T-cell (primary cell): ENCODE data around the gene RADIL. TPM values are rescaled to one million over a fixed set of nuclear protein-coding genes. Genes with fewer than 3 reads are reported as not detected.
"Not testable (repeated sequence)": the region's sequence is repeated elsewhere in the genome, so short reads cannot be mapped to it uniquely, and the experiment has no call there.

Source experiments
- ATAC-seq, 4 experiments: fragments of 200-7000 bp in 3 of 4; fragments of 150-1000 bp in 1 of 4; cut with Tn5 transposase; replicated peaks in 1 of 4; 1 replicate in 3 of 4; 2 replicates in 1 of 4; pipeline ENCODE4 v1.10.0; 2021; ENCODE audit warnings: moderate library complexity in 3 of 4, mild to moderate bottlenecking in 2 of 4, moderate number of reproducible peaks in 1 of 4
- CTCF ChIA-PET, 2 donors: fragments of 300-600 bp; sonication (Branson Sonifier 250); formaldehyde crosslinking; loops; one replicate each; lab custom pipeline; 2022; ENCODE audit warnings: antibody characterized with exemption in 2 of 2; lab: Charles Lee
- POLR2A ChIA-PET, 2 donors: fragments of 300-600 bp; sonication (Branson Sonifier 250); formaldehyde crosslinking; loops; one replicate each; lab custom pipeline; 2022; ENCODE audit warnings: antibody characterized with exemption in 2 of 2; lab: Charles Lee
- DNase-seq, 35 experiments: peaks; one replicate each; pipeline versions ENCODE4 v3.0.0 to v3.0.0-alpha.2; 2013 to 2023
- H3K27ac ChIP-seq: one replicate; pipeline ENCODE4 v1.5.1; 2013; ENCODE audit warnings: low read length
- H3K27me3 ChIP-seq, 2 experiments: replicated peaks in 1 of 2; 1 replicate in 1 of 2; 2 replicates in 1 of 2; pipeline versions ENCODE4 v1.6.1 to v1.7.0; 2013; ENCODE audit warnings: low read length in 1 of 2, mixed read lengths in 1 of 2; ENCODE audit not compliant: control insufficient read depth in 2 of 2, insufficient read depth in 2 of 2; ENCODE audit errors: extremely low read depth in 1 of 2
- H3K36me3 ChIP-seq, 2 donors: 1 replicate in 1 of 2; 2 replicates in 1 of 2; pipeline versions ENCODE4 v1.6.1 to v1.7.0; 2013; ENCODE audit warnings: low read length in 1 of 2; ENCODE audit not compliant: control insufficient read depth in 2 of 2, insufficient read depth in 1 of 2; ENCODE audit errors: extremely low read depth in 1 of 2
- H3K4me1 ChIP-seq, 2 experiments: 1 replicate in 1 of 2; 2 replicates in 1 of 2; pipeline versions ENCODE4 v1.6.1 to v1.7.0; 2013; ENCODE audit warnings: low read length in 2 of 2, mixed read lengths in 1 of 2; ENCODE audit not compliant: insufficient read depth in 2 of 2, control insufficient read depth in 1 of 2; ENCODE audit errors: extremely low read depth in 1 of 2
- H3K4me3 ChIP-seq, 2 donors: 1 replicate in 1 of 2; 2 replicates in 1 of 2; pipeline versions ENCODE4 v1.5.1 to v1.7.0; 2013; ENCODE audit warnings: mild to moderate bottlenecking in 2 of 2, low read length in 1 of 2, moderate library complexity in 1 of 2; ENCODE audit not compliant: control insufficient read depth in 1 of 2; ENCODE audit errors: extremely low read depth in 1 of 2
- H3K9me3 ChIP-seq: 2 replicates; pipeline ENCODE4 v1.7.0; 2013
- H3K27ac Mint-ChIP-seq, 2 donors: one replicate each; pipeline ENCODE4 v1.8.0; 2020 to 2021; ENCODE audit warnings: mild to moderate bottlenecking in 2 of 2, mixed read lengths in 2 of 2
- H3K27me3 Mint-ChIP-seq, 2 donors: one replicate each; pipeline ENCODE4 v1.8.0; 2021 to 2022; ENCODE audit warnings: mixed read lengths in 2 of 2
- H3K36me3 Mint-ChIP-seq: one replicate; pipeline ENCODE4 v1.8.0; 2021; ENCODE audit warnings: mixed read lengths
- H3K4me1 Mint-ChIP-seq, 3 donors: one replicate each; pipeline ENCODE4 v1.8.0; 2020 to 2022; ENCODE audit warnings: mixed read lengths in 3 of 3, mild to moderate bottlenecking in 1 of 3
- H3K4me3 Mint-ChIP-seq, 3 donors: one replicate each; pipeline ENCODE4 v1.8.0; 2020 to 2022; ENCODE audit warnings: mild to moderate bottlenecking in 3 of 3, mixed read lengths in 3 of 3, moderate library complexity in 3 of 3
- H3K9me3 Mint-ChIP-seq, 3 donors: one replicate each; pipeline ENCODE4 v1.8.0; 2020 to 2022; ENCODE audit warnings: mixed read lengths in 3 of 3
- WGBS: methylation state at CpG from one replicate; pipeline ENCODE4 v1.1.5; 2013; ENCODE audit warnings: missing lambda C conversion rate; ENCODE audit not compliant: insufficient coverage; 5-methylcytosine and 5-hydroxymethylcytosine counted together
- total RNA-seq, 35 experiments: library from RNA in 6 of 35; stranded (reverse) in 6 of 35; fragments of 120-200 nt in 1 of 35; gene quantifications; one replicate each; pipeline versions ENCODE4 v1.2.1 to v1.2.4 and lab custom pipeline; 2013 to 2026

RADIL gene
- total RNA-seq, 5 donors from 2014 or later (not counting 1 experiment from before 2014, with no cell fraction given), result 0.20 to 0.30 TPM; not detected in 3

DNA sequence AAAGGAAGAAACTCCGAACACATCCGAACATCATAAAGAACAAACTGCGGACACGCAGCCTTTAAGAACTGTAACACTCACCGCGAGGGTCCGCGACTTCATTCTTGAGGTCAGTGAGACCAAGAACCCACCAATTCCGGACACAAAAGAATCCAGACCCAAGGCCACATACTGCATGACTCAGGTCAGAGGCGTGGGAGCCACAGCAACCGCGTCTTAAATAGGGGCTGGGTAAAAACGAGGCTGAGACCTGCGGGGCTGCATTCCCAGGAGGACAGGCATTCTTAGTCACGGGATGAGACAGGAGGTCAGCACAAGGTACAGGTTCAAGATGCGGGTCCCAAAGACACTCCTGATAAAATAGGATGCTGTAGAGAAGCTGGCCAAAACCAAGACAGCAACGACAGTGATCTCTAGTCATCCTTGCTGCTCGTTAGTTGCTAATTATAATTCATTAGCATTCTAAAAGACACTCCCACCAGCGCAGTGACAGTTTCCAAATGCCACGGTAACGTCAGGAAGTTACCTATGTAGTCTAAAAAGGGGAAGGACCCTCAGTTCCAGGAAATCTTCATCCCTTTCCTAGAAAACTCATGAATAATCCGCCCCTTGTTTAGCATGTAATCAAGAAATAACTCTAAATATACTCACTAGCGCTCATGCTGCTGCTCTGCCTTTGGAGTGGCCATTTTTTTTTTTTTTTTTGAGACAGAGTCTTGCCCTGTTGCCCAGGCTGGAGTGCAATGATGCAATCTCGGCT is 88.7 kb downstream of the RADIL start:
- WGBS, result 91% methylated on average over 12 of the region's 24 CpGs
- Histone ChIP-seq H3K9me3 (no peaks in the 10 kb centered on the region), H3K4me3 (no peak overlapping the region), H3K4me1 (peaks cover 0 to 15% of the 10 kb centered on the region in 2 experiments), H3K27ac (no peak overlapping the region), H3K27me3 (peaks cover 0 to 4% of the 10 kb centered on the region in 2 experiments), H3K36me3 (peaks cover 11 to 14% of the 10 kb centered on the region in 2 donors)
- no peak for DNase-seq
- Mint-ChIP-seq H3K4me3 (peak overlapping the region in 1 of 3 donors; percentile 25), H3K27me3 (no peaks in the 10 kb centered on the region), H3K36me3 (peaks cover 6% of the 10 kb centered on the region), H3K27ac (no peak overlapping the region), H3K9me3 (no peaks in the 10 kb centered on the region), H3K4me1 (peaks cover 5 to 10% (median 6%) of the 10 kb centered on the region in 3 donors)
- no peak for ATAC-seq
- CTCF ChIA-PET, result interaction anchor here in 1 of 2 donors (0.6 kb wide), 1 partner anchor 34 kb away, joined by 3 read pairs; no protein-coding TSS in a partner anchor
- POLR2A ChIA-PET, result no interaction called here

DNA sequence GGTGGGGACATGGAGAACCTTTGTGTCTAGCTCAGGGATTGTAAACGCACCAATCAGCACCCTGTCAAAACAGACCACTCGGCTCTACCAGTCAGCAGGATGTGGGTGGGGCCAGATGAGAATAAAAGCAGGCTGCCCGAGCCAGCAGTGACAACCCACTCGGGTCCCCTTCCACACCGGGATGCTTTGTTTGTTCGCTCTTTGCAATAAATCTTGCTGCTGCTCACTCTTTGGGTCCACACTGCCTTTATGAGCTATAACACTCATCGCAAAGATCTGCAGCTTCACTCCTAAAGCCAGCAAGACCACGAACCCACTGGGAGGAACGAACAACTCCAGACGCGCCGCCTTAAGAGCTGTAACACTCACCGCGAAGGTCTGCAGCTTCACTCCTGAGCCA is 89.3 kb downstream of the RADIL start:
- peak overlapping the region in 2 of 3 donors; percentile 25 to 35 for H3K4me3 Mint-ChIP-seq

DNA sequence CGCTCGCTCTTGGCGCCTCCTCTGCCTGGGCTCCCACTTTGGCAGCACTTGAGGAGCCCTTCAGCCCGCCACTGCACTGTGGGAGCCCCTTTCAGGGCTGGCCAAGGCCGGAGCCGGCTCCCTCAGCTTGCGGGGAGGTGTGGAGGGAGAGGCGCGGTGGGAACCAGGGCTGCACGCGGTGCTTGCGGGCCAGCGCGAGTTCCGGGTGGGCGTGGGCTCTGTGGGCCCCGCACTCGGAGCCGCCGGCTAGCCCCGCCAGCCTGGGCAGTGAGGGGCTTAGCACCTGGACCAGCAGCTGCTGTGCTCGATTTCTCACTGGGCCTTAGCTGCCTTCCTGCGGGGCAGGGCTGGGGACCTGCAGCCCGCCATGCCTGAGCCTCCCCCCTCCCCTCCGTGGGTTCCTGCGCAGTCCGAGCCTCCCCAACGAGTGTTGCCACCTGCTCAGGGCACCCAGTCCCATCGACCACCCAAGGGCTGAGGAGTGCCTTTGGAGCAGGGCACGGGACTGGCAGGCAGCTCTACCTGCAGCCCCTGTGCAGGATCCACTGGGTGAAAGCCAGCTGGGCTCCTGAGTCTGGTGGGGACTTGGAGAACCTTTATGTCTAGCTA is 90.0 kb downstream of the RADIL start:
- CTCF ChIA-PET, result interaction anchor here in 1 of 2 donors (0.5 kb wide), 1 partner anchor 722 kb away, joined by 3 read pairs; no protein-coding TSS in a partner anchor
- Histone ChIP-seq H3K4me1 (peaks cover 0 to 15% of the 10 kb centered on the region in 2 experiments), H3K36me3 (peaks cover 11 to 24% of the 10 kb centered on the region in 2 donors)
- H3K27ac ChIP-seq, H3K4me3 ChIP-seq, POLR2A ChIA-PET, H3K27ac Mint-ChIP-seq, H3K4me1 Mint-ChIP-seq, H3K36me3 Mint-ChIP-seq, ATAC-seq, DNase-seq, H3K9me3 Mint-ChIP-seq, H3K27me3 Mint-ChIP-seq, H3K4me3 Mint-ChIP-seq, H3K9me3 ChIP-seq, H3K27me3 ChIP-seq: not testable (repeated sequence)
- 95% methylated on average over 26 of the region's 30 CpGs for WGBS

More for the DNA sequence above, 89.3 kb downstream of the RADIL start:
- POLR2A ChIA-PET, ATAC-seq, H3K9me3 ChIP-seq, H3K9me3 Mint-ChIP-seq, H3K4me3 ChIP-seq, H3K36me3 Mint-ChIP-seq, H3K27ac ChIP-seq, DNase-seq, H3K27me3 Mint-ChIP-seq, H3K27me3 ChIP-seq, CTCF ChIA-PET, H3K4me1 Mint-ChIP-seq: not testable (repeated sequence)
- peak overlapping the region in 1 of 2 donors; percentile 62 for H3K27ac Mint-ChIP-seq
- 70% methylated on average over 2 of the region's 14 CpGs for WGBS
- peaks cover 11 to 17% of the 10 kb centered on the region in 2 donors for H3K36me3 ChIP-seq
- H3K4me1 ChIP-seq, result peaks cover 0 to 15% of the 10 kb centered on the region in 2 experiments

DNA sequence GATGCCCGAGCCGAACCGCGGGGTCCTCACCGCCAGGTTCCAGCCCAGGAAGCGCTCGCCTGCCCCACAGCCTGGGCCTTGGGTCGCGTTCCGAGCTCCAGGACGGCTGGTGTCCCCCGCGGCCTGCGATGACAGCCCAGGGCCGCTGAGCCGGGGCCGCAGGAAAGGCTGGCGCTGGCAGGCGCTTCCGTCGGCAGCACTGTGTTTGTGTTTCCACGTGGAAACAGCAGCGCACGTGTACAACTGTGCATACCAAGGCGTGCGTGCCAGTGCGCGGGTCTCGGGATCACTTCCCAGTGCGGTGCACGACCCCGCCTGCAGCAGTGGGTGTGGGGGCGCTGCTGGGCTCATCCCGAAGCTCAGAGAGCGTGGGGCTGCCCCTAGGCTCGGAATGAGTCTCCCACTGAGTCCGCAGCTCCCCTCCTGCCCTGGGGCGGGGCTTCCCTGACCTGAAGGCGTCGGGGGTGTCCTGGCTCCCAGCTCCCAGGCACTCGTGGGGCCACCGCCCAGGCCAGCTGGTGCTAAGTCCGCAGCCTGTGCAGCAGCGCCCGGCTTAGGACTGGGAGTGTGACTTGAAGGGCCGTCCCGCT is 90.9 kb downstream of the RADIL start:
- peaks cover 0 to 15% of the 10 kb centered on the region in 2 experiments for H3K4me1 ChIP-seq
- Mint-ChIP-seq H3K4me3 (peak overlapping the region in 2 of 3 donors; percentile 31 to 37), H3K27ac (no peak overlapping the region), H3K36me3 (peaks cover 9% of the 10 kb centered on the region), H3K27me3 (no peaks in the 10 kb centered on the region), H3K4me1 (peaks cover 5 to 10% (median 6%) of the 10 kb centered on the region in 3 donors), H3K9me3 (no peaks in the 10 kb centered on the region)
- WGBS, result 50% methylated on average over 46 of the region's 47 CpGs
- peak overlapping the region; percentile 49 to 67 for H3K4me3 ChIP-seq
- CTCF ChIA-PET, result interaction anchor here (0.5 to 2.6 kb wide), 7 partner anchors 17 to 1818 kb away, joined by 3 to 13 read pairs (median 4); partner anchors contain the start of genes AP5Z1 (in 1 of the 2) and RADIL (in 1 of the 2)
- POLR2A ChIA-PET, result interaction anchor here in 1 of 2 donors (0.6 kb wide), 1 partner anchor 646 kb away, joined by 3 read pairs; no protein-coding TSS in a partner anchor
- peaks cover 17 to 32% of the 10 kb centered on the region in 2 donors for H3K36me3 ChIP-seq
- H3K27me3 ChIP-seq, result peaks cover 0 to 4% of the 10 kb centered on the region in 2 experiments
- peak; percentile 42 to 58 (median 52) for ATAC-seq
- H3K9me3 ChIP-seq, result no peaks in the 10 kb centered on the region
- H3K27ac ChIP-seq, result no peak overlapping the region
- peak in 7 of 35 experiments; percentile 10 to 46 (median 24) for DNase-seq

DNA sequence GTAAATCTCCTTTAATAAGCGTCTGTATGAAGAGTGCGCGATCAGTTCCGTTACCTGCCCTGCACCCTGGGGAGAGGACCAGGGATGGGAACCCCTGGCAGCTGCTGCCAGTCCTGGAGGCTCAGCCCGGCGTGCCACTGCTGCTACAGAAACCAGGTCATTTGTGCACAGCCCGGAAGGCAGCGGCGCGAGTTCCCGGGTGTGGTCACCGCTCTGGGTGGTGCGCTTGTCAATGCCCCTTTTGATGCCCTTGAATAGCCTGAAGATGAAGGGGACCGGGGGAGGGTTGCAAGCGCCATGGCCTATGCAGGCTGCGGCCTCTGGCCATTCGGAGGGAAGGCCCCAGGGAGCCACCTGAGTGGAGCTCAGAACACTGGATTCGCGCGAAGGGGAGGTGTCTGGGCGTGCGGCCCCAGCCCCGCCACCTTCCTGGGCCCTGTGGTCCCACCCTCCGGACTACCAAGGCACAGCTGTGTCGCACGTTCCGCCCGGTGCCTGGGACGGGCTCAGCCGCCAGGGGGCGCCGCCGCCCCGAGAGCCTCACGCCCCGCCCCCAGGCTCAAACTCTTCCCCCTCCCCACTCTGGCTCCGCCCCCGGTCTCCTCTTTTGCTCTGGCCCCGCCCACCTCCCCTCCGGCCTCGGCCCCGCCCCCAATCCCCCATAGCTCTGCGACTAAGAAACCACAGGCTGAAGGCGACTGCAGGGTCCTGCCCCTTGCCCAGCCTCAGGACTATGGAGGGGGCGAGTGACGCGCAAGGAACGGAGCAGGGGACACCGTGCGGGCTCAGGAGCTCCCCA is 91.6 kb downstream of the RADIL start:
- H3K36me3 Mint-ChIP-seq, result peaks cover 10% of the 10 kb centered on the region
- DNase-seq (peak in 34 of 35 experiments; percentile 52 to 88 (median 76)), ATAC-seq (peak; percentile 81 to 87 (median 84))
- WGBS, result 54% methylated on average over 42 of the region's 50 CpGs
- Histone ChIP-seq H3K27ac (no peak overlapping the region), H3K9me3 (no peaks in the 10 kb centered on the region), H3K36me3 (peaks cover 19 to 39% of the 10 kb centered on the region in 2 donors), H3K4me1 (peaks cover 0 to 15% of the 10 kb centered on the region in 2 experiments), H3K27me3 (no peaks in the 10 kb centered on the region), H3K4me3 (peak overlapping the region; percentile 49 to 67)
- H3K4me3 Mint-ChIP-seq, result peak overlapping the region in 2 of 3 donors; percentile 31 to 37
- H3K27me3 Mint-ChIP-seq, result no peaks in the 10 kb centered on the region
- CTCF ChIA-PET, result interaction anchor here (0.5 to 2.6 kb wide), 9 partner anchors 17 to 1819 kb away, joined by 3 to 13 read pairs (median 4); partner anchors contain the start of genes AP5Z1 (in 1 of the 2) and RADIL (in 1 of the 2)
- peaks cover 5 to 10% (median 6%) of the 10 kb centered on the region in 3 donors for H3K4me1 Mint-ChIP-seq
- H3K9me3 Mint-ChIP-seq, result no peaks in the 10 kb centered on the region
- H3K27ac Mint-ChIP-seq, result no peak overlapping the region
- POLR2A ChIA-PET, result interaction anchor here (0.6 to 1.0 kb wide), 3 partner anchors 118 to 647 kb away, joined by 3 to 8 read pairs (median 3); no protein-coding TSS in a partner anchor
